Activated CD4-positive, alpha-beta T cell treated with anti-CD3 and anti-CD28 coated beads for 4 hours (primary cell): Measurements from ENCODE around the gene EFHC1.
"Not testable (repeated sequence)": the region's sequence is repeated elsewhere in the genome, so short reads cannot be mapped to it uniquely, and the experiment has no call there.

Experiments used
- DNase-seq, 2 donors: peaks; one replicate each; pipeline ENCODE4 v3.0.0-alpha.2; 2020

EFHC1 gene

GRCh38 chr6:52461194-52461593, 41.1 kb downstream of the EFHC1 start:
- DNase-seq, result not testable (repeated sequence)

GRCh38 chr6:52474173-52474572, 54.0 kb downstream of the EFHC1 start:
- DNase-seq, result no peak

GRCh38 chr6:52475307-52475706, 55.2 kb downstream of the EFHC1 start:
- no peak for DNase-seq

- no peak for DNase-seq
These were observed 62.9 kb downstream of the EFHC1 start for GRCh38 chr6:52482903-52483670.

- DNase-seq, result no peak
These were observed 63.5 kb downstream of the EFHC1 start for GRCh38 chr6:52483671-52484003.

GRCh38 chr6:52489881-52490280, 69.7 kb downstream of the EFHC1 start:
- no peak for DNase-seq

- no peak for DNase-seq
These were observed 71.3 kb downstream of the EFHC1 start for GRCh38 chr6:52491203-52492069.

- DNase-seq, result no peak
These were observed 73.5 kb downstream of the EFHC1 start for GRCh38 chr6:52493669-52494068.

- DNase-seq, result no peak
These were observed 74.3 kb downstream of the EFHC1 start for GRCh38 chr6:52494298-52495072.

GRCh38 chr6:52495922-52496321, 75.8 kb downstream of the EFHC1 start:
- DNase-seq, result no peak

GRCh38 chr6:52496631-52497030, 76.5 kb downstream of the EFHC1 start:
- DNase-seq, result no peak

- DNase-seq, result no peak
These were observed 77.7 kb downstream of the EFHC1 start for GRCh38 chr6:52497652-52498408.

GRCh38 chr6:52498538-52499017, 78.4 kb downstream of the EFHC1 start:
- DNase-seq, result no peak

- DNase-seq, result no peak
These were observed 78.9 kb downstream of the EFHC1 start for GRCh38 chr6:52499026-52499425.

GRCh38 chr6:52499681-52500236, 79.6 kb downstream of the EFHC1 start:
- DNase-seq, result no peak

GRCh38 chr6:52500238-52501129, 80.3 kb downstream of the EFHC1 start:
- DNase-seq, result no peak

- DNase-seq, result no peak
These were observed 82.3 kb downstream of the EFHC1 start for GRCh38 chr6:52502306-52503029.

GRCh38 chr6:52503323-52503747, 83.2 kb downstream of the EFHC1 start:
- no peak for DNase-seq

- no peak for DNase-seq
These were observed 84.0 kb downstream of the EFHC1 start for GRCh38 chr6:52503851-52504781.
